GM12878 (cell line): ENCODE measurements around the gene DAZAP1. TPM values are rescaled to one million over a fixed set of nuclear protein-coding genes. Genes with fewer than 3 reads are reported as not detected.
A peak's percentile ranks its signal among the peaks of the same experiment; 100 is the strongest.

Experiments
- BHLHE40 ChIP-seq, 2 experiments: fragments of 450-650 bp in 1 of 2; IDR thresholded peaks; 2 replicates each; pipeline ENCODE4 v1.6.1; 2011 to 2017; ENCODE audit warnings: low read depth in 2 of 2, borderline replicate concordance in 1 of 2, improper control_type of control experiment in 1 of 2, low read length in 1 of 2, mild to moderate bottlenecking in 1 of 2
- CTCF ChIP-seq, 3 experiments: IDR thresholded peaks in 2 of 3; conservative IDR thresholded peaks in 1 of 3; 2 replicates each; pipeline ENCODE4 v1.5.1; 2011; ENCODE audit warnings: low read depth in 3 of 3, low read length in 3 of 3, mild to moderate bottlenecking in 3 of 3, control low read depth in 2 of 3, moderate library complexity in 2 of 3, inconsistent platforms in 1 of 3, mixed read lengths in 1 of 3; ENCODE audit not compliant: control insufficient read depth in 2 of 3, insufficient read depth in 1 of 3; ENCODE audit errors: extremely low read depth in 1 of 3
- EP300 ChIP-seq, 2 experiments: fragments of 150-350 bp in 1 of 2; IDR thresholded peaks; 2 replicates each; pipeline ENCODE4 v1.6.1; 2011 to 2012; ENCODE audit warnings: low read depth in 2 of 2, low read length in 2 of 2, borderline replicate concordance in 1 of 2, improper control_type of control experiment in 1 of 2, inconsistent platforms in 1 of 2; ENCODE audit not compliant: control insufficient read depth in 1 of 2
- GATAD2B ChIP-seq: fragments of 450-650 bp; conservative IDR thresholded peaks from 2 replicates; pipeline ENCODE4 v1.6.1; 2017; ENCODE audit warnings: low read depth, mild to moderate bottlenecking, moderate library complexity
- HCFC1 ChIP-seq: fragments of 150-350 bp; IDR thresholded peaks from 2 replicates; pipeline ENCODE4 v1.6.1; 2014; ENCODE audit warnings: low read length
- HDAC2 ChIP-seq: fragments of 200-600 bp; sonication (generic); IDR thresholded peaks from 2 replicates; pipeline ENCODE4 v1.6.1; 2017
- IRF4 ChIP-seq: IDR thresholded peaks from 2 replicates; pipeline ENCODE4 v1.6.1; 2011; ENCODE audit warnings: low read depth, low read length
- MAX ChIP-seq: IDR thresholded peaks from 2 replicates; pipeline ENCODE4 v1.6.1; 2012; ENCODE audit warnings: low read depth, low read length, improper control_type of control experiment
- MXI1 ChIP-seq: fragments of 150-350 bp; IDR thresholded peaks from 2 replicates; pipeline ENCODE4 v1.6.1; 2011; ENCODE audit warnings: low read depth, mild to moderate bottlenecking, inconsistent platforms, low read length, improper control_type of control experiment
- MYB ChIP-seq: fragments of 150-350 bp; IDR thresholded peaks from 2 replicates; pipeline ENCODE4 v1.6.1; 2014; ENCODE audit warnings: mild to moderate bottlenecking, low read depth, low read length, borderline replicate concordance
- NRF1 ChIP-seq: conservative IDR thresholded peaks from 2 replicates; pipeline ENCODE4 v1.6.1; 2011; ENCODE audit warnings: mild to moderate bottlenecking, low read depth, low read length, improper control_type of control experiment
- POLR2AphosphoS5 ChIP-seq: IDR thresholded peaks from 2 replicates; pipeline ENCODE4 v1.6.1; 2011; ENCODE audit warnings: mild to moderate bottlenecking, low read length, inconsistent platforms
- RELB ChIP-seq: fragments of 450-650 bp; IDR thresholded peaks from 2 replicates; pipeline ENCODE4 v1.6.1; 2017; ENCODE audit warnings: low read depth, mild to moderate bottlenecking, moderate library complexity
- SPI1 ChIP-seq: IDR thresholded peaks from 2 replicates; pipeline ENCODE4 v1.6.1; 2011; ENCODE audit warnings: low read depth, mild to moderate bottlenecking, low read length, moderate library complexity, borderline replicate concordance; ENCODE audit not compliant: insufficient read depth
- SREBF2 ChIP-seq: IDR thresholded peaks from 2 replicates; pipeline ENCODE4 v1.6.1; 2012; ENCODE audit warnings: mild to moderate bottlenecking, low read length
- STAT3 ChIP-seq: IDR thresholded peaks from 2 replicates; pipeline ENCODE4 v1.6.1; 2011; ENCODE audit warnings: low read depth, low read length, improper control_type of control experiment
- SUZ12 ChIP-seq: fragments of 200-600 bp; sonication (generic); IDR thresholded peaks from one replicate; pipeline ENCODE4 v1.6.1; 2018; ENCODE audit warnings: antibody characterized with exemption, mild to moderate bottlenecking; ENCODE audit not compliant: unreplicated experiment
- TAF1 ChIP-seq: IDR thresholded peaks from 2 replicates; pipeline ENCODE4 v1.6.1; 2011; ENCODE audit warnings: mild to moderate bottlenecking, low read depth, low read length, borderline replicate concordance
- TCF7 ChIP-seq: IDR thresholded peaks from 2 replicates; pipeline ENCODE4 v1.6.1; 2014; ENCODE audit warnings: antibody characterized with exemption, borderline replicate concordance
- YBX1 ChIP-seq: fragments of 450-650 bp; IDR thresholded peaks from 2 replicates; pipeline ENCODE4 v1.6.1; 2016; ENCODE audit warnings: antibody characterized with exemption
- ZBED1 ChIP-seq: IDR thresholded peaks from 2 replicates; pipeline ENCODE4 v1.6.1; 2016; ENCODE audit warnings: borderline replicate concordance
- ZNF217 ChIP-seq: fragments of 450-650 bp; IDR thresholded peaks from 2 replicates; pipeline ENCODE4 v1.6.1; 2017; ENCODE audit warnings: antibody characterized with exemption, mild to moderate bottlenecking
- polyA plus RNA-seq, 11 experiments: library from polyadenylated mRNA; depleted of rRNA in 4 of 11; unstranded in 6 of 11; stranded (reverse) in 5 of 11; fragments of >200 nt; fragmentation: Nextera tagmentation in 4 of 11; fragmentation: Illumina TruSeq in 1 of 11; extraction: Ambion mirVana in 4 of 11; extraction: Trizol in 1 of 11; gene quantifications; 1 replicate in 1 of 11; 2 replicates in 10 of 11; pipeline versions ENCODE4 v1.2.1 to v1.2.3, GENCODE V29; 2011 to 2016; ENCODE audit warnings: inconsistent platforms in 2 of 11, missing spikeins in 2 of 11, low read depth in 1 of 11
- total RNA-seq, 4 experiments: library from RNA; depleted of rRNA in 3 of 4; stranded (reverse); fragments of >200 nt in 3 of 4; fragmentation: Illumina TruSeq in 1 of 4; extraction: Trizol in 1 of 4; gene quantifications; 2 replicates each; pipeline versions ENCODE4 v1.2.1 to v1.2.3, GENCODE V29; 2013 to 2021

Gene DAZAP1
- total and polyA plus RNA-seq, 10 of the 15 experiments (the other 5 are each of a cell fraction or from before 2014, with no cell fraction given) = 9.9 to 240 (median 92.3) TPM

GRCh38 chr19:1408300-1409203, 1.2 kb downstream of the DAZAP1 start (continued):
- no peak for TF ChIP-seq RELB
- no peak for TF ChIP-seq SUZ12
- no peak for TF ChIP-seq HDAC2
- no peak for TF ChIP-seq MYB
- TF ChIP-seq EP300 (IDR thresholded peaks at IDR 0.05; ENCODE audit: borderline replicate concordance in 1 of 2, control insufficient read depth in 1 of 2, low read depth in 2 of 2, low read length in 2 of 2) = 0 out of 4 replicates have a peak, but pooled peaks of 1 of the 2 experiments have one; percentile 13
- TF ChIP-seq GATAD2B = 0 out of 2 replicates have a peak, but pooled peaks have one; percentile 4
- no peak for TF ChIP-seq ZNF217
- TF ChIP-seq SREBF2 = no peak
- TF ChIP-seq NRF1 = no peak
- 0 out of 2 replicates have a peak, but pooled peaks have one; percentile 13 for TF ChIP-seq TAF1
- no peak for TF ChIP-seq SPI1
- TF ChIP-seq POLR2AphosphoS5 = peak; percentile 42; the same call in 1 of the 2 replicates
- no peak for TF ChIP-seq CTCF (IDR thresholded peaks at IDR 0.05 in 2 of 3, conservative IDR thresholded peaks at IDR 0.05 in 1 of 3; ENCODE audit: control insufficient read depth in 2 of 3, extremely low read depth in 1 of 3, insufficient read depth in 1 of 3, low read depth in 3 of 3, low read length in 3 of 3)
- no peak for TF ChIP-seq STAT3
- peak; percentile 86; the same call in 1 of the 2 replicates for TF ChIP-seq MXI1
- no peak for TF ChIP-seq YBX1
- TF ChIP-seq MAX = peak; percentile 53; the same call in 1 of the 2 replicates
- TF ChIP-seq HCFC1 = no peak
- TF ChIP-seq TCF7 = no peak
- peak in 1 of 2 experiments; percentile 75; a peak in 1 of 4 replicates for TF ChIP-seq BHLHE40 (IDR thresholded peaks at IDR 0.05; ENCODE audit: borderline replicate concordance in 1 of 2, low read depth in 2 of 2, low read length in 1 of 2)
- TF ChIP-seq ZBED1 = no peak
- no peak for TF ChIP-seq IRF4
